ENCODE measurements around the gene PFAS.

The PFAS gene

DNA sequence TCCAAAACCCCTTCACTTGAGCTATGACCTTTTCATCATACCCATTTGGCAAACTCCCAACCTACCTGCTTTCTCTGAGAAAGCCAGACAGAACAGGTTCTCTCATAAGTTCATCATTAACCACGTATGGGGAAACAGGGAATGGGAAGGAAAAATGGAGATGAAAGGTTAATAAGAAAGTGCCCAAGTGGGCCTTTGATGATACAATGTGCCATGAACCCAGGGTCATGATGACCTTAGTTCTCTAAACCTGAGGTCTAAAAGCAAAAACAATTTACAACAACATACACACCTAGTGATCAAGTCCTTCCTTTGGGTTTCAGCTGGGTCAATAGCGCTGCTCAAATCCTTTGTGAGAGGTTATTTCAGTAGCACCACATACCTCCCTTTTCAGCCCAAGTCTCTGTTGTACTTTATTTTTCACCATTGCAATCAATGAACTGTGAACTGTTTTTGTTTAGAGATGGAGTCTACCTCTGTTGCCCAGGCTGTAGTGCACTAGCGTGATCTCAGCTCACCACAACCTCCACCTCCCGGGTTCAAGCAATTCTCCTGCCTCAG is 24.9 kb downstream of the PFAS start:
- no peak for FAIRE-seq

DNA sequence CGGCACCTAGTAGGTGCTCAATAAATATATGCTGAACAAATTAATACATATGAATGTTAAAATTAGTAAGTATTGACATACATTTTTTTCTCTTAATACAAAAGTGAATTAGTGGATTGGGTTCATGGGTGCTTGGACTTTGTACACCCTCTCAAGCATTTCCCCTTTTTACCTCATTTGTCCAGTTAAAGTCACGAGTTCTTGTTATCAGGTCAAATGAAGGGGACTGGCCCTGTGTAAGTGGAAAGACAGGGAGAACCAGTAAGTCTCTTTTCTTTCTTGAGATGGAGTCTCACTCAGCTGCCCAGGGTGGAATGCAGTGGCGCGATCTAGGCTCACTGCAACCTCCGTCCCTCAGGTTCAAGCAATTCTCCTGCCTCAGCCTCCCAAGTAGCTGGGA is 25.7 kb downstream of the PFAS start:
- no peak for FAIRE-seq

DNA sequence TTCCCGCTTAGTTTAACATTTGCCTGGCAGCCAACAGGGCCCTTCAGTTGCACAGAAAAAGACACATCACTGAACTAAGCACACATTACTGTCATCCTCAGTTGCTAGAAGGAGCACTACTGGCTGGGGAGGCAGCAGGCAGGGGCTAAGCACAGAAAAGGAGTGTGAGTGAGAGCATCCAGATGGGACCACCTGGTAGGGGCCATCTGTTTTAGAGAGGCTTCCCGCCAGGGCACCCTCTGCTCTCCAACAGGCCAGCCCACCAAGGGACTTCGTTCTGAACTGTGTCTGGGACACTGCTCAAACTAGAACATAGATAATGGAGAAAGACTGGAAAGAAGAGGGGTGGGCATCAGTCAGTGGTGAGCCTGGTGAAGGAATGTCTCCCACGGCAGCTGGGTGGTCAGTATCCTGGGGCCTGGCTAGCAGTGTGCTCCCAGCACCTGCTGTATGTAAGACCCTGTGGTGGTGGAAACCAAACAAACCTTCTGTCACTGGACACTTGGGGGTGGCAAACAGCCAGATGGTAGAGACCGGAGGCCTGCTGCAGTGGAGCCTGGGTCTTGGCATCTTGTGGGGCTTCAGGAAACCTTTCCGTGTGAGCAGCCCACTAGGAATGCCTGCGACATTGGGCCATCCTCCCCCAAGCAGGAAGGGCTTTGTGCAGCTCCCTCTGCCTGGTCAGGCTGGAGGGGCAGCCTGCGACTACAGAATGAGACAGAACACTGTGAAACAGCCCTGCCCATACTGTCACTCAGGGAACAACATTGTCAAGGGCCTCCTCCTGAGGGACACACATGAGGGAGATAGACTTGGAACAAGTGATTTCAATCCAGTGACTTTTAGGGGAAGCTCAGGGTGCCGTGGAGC is 26.6 kb downstream of the PFAS start:
- no peak for FAIRE-seq

DNA sequence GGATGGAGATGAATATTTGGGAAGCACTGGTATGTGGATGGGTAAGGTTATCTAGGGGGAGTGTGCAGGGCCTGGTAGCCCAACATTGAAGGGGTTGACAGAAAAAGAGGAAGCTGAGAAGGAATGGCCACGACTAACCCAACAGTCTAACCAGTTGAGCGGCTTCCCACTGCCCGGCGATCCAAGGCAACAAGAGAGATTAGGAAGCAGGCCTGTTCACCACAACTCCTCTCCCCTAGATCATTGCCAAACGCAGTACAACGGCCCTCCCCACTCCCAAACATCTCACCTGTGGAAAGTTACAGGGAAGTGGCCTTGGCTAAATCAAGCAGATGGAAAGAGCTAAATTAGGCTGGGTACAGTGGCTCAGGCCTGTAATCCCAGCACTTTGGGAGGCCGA is 28.2 kb downstream of the PFAS start:
- FAIRE-seq = no peak

DNA sequence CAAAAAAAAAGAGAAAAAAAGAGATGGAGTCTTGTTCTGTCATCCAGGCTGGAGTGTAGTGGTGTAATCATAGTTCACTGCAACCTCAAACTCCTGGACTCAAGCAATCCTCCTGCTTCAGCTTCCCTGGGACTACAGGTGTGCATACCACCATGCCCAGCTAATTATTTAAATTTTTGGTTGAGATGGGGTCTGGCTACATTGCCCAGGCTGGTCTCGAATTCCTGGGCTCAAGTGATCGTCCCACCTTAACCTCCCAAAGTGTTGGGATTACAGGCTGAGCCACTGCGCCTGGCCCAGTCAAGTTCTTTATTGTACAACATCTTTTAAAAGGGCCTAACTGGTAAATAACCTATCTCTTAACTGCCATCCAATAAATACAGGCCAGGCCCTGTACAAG is 33.3 kb downstream of the PFAS start:
- FAIRE-seq = no peak

DNA sequence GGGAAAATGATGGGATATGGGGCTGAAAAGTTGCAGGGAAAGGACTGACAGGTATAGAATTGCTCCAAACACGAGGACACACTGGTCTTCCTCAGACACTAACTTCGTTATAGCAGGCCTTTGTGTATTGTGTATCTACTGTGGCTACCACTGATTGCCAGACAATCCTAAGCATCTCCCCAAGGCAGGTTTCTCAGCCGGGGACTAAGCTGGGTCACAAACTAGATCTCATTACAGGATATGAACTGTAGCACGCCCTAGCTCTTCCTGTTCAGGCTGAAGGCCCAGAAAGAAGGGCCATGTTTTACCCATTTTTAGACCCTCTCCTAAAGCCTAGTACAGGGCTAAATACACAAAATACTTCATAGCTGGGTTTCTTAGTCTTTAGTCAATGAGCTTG is 34.3 kb downstream of the PFAS start:
- no peak for FAIRE-seq

DNA sequence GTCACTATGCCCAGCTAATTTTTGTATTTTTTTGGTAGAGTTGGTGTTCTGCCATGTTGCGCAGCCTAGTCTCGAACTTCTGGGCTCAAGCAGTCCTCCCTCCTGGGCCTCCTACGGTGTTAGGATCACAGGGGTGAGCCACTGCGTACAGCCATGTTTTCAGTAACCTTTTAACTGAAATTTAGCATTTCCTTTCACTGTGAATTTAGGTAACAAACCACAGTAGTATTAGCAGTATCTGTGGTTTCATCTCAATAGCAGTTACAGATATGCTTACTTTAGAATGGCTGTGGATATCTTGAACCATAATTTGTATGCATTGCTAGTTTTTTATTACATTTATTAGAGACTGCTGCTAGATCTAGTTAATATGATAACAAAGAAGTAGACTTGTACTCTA is 35.0 kb downstream of the PFAS start:
- no peak for FAIRE-seq

DNA sequence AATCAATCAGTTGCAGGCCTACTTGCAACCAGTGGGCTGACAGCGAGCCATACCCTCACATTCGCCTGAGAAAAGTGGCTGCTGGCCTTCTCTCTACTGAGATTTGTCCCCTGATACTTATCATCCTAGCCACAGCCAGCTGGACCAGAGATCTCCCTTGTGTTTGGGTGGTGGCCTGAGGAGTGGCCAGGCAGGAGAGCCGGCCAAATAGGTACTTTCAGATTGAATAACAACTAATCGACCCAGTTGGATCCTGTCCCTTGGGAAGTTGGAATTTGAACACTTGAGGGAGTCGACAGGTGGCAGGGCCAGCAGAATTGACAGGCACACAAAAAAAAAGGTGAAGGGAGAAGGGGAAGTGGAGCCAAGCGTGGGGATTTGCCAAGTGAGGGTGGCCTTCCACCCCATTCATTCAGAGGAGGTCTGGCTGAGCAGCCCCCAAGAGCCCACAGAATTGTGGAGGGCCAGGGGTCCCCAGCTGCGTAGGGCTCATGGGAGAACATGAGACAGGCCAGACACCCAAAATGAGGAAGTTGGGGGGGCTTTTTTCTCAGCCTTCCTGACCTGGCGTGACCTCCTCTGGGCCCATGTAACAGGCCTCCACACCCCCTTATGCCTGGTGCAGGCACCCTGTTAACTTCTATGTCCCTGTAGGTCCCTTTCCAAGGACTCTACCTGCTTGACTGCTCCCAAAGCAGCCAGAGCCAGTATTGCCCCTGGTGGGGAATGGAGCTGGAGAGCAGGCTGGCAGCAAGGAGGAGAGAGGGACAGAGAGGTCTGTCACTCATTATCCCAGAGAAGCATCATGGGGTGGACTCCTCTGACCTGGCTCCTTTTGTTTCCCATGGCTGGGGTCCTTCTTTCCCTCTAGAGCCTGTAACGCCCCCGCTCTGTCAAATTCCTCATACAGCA is 36.4 kb downstream of the PFAS start:
- no peak for FAIRE-seq

DNA sequence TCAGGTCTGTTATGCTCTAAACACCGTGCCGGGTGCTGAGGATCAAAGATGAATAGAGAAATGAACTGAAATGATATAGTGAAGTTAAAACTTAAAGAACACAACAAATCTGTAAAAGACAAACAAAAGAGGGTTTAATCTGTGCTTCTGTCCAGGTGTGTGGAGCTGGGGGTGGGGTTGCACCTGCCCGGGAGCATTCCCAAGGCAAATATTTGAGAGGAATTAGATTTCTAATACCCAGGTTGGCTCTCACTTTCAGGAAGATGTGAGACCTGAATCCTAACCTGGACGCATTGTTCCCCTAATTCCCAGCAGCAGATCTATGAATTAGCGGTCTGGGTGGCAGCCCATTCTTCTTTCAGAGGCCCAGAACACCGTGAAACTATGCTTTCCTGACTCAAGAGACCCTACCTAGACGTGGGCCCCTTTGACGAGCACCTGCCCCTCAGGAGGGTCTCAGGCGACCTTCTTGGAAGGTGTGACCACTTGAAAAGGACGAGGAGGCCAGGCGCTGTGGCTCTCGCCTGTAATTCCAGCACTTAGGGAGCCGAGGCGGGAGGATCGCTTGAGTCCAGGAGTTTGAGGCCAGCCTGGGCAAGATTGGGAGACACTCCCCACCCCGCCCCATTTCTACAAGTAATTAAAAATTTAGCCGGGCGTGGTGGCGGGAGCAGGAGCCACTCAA is 38.7 kb downstream of the PFAS start:
- no peak for FAIRE-seq

DNA sequence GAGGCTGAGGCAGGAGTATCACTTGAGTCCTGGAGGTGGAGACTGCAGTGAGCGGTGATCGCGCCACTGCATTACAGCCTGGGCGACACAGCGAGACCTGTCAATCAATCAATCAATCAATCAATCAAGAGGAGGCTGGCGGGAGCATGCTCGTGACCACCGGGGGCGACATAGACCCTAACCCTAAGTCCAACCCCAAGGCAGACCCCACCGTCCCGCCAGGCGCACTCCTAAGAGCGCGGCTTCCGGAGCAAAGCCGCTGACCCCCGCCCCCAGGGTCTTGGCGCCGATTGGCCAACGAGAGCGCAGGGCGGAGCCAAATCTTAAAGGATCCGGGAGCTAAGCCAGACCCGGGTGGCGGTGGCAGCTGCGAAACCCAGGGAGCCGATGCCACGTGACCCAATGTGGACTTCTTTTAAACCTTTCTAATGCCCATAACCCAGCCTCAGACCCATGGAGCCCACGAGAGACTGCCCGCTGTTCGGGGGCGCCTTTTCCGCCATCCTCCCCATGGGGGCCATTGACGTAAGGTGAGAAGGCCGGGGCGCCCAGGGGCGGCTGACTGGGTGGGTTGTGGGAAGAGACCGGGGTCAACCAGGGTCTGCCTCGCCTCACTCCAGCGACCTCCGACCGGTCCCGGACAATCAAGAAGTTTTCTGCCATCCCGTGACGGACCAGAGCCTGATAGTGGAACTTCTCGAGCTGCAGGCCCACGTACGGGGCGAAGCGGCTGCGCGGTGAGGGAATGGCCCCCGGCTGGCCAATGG is 39.4 kb downstream of the PFAS start, which contains the start of gene RANGRF:
TSS of gene RANGRF (plus strand) at position 335 of the 767 bp plus-strand sequence. CDS start at position 454, 119 bp downstream.
- peak; percentile 57 for FAIRE-seq

DNA sequence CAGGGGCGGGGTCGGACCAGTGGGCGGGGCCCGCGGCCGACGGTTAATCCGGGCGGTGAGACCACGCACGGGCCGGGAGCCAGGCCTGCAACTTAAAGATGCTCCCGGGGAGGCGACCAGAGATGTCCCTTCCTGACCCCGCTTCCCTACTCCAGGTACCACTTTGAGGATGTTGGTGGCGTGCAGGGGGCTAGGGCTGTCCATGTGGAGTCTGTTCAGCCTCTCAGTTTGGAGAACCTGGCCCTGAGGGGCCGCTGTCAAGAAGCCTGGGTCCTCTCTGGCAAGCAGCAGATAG is 40.0 kb downstream of the PFAS start:
- FAIRE-seq = no peak

DNA sequence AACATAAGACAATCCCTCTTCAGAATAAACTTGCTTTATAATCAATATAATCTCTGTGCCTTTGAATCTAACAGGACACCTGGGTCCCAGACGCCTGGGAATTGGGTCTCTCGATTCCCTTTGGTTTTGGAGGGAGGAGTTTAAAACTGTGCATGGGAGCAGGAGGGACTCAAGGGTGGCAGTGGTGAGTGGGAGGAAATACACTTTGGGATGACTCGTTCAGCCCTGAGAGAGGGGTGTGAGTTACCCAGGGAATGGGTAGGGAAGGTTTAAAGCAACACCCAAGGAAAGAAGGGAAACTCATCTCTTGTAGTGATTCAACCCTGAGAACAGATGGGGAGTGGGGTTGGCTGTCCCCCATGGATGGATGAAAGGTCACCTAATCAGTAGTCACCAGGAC is 41.0 kb downstream of the PFAS start:
- no peak for FAIRE-seq

DNA sequence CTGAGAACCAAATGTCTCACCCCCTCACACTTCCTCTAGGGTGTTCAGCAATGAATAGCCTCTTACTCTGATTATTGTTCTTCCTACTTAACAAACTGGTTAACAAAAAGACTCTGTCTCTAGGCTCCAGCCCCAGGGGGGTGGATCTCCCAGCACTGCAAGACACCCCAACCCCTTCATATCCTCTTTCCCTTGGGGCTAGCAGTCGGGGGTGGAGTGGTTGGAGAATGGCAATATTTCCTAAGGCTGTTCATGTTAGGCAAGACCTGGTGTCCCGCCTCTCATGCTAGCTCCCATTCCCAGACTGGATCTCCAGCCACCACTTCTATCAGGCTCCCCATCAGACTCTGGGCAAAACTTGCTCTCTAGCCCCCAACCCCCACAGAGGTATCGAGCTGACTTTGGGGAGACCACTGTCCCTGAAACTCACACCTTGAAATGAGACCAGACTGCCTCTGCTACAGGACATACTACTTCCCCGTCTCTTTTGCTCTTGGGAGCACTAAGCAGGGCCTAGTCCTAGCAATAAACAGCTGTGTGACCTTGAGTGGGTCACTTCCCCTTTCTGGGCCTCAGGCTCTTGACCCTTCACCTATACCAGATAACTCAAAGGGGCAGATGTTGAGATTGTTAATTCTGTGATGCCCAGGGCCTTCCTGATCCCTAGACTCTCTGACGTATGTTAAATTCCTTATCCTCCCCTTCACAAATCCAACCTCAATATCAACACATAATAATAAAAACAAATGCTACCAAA is 43.7 kb downstream of the PFAS start:
- no peak for FAIRE-seq

DNA sequence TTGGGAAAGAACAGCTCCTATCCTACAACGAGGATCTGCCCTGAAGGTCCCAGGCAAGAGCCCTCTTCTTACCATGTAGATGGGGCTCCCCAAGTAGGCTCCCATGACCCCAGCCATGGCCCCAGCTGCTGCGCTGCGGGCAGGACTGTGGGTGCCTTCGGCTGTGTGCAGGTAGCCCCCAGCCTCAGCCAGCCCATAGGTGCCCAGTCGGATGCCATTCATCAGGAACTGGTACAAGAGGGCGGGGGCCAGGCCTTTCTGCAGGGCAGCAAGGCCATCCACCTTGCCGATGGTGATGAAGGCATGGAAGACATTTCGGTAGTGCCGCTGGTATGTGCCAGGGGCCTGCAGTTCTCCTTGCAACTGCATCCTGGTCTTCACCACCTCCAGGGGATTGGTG is 45.3 kb downstream of the PFAS start:
- no peak for FAIRE-seq

DNA sequence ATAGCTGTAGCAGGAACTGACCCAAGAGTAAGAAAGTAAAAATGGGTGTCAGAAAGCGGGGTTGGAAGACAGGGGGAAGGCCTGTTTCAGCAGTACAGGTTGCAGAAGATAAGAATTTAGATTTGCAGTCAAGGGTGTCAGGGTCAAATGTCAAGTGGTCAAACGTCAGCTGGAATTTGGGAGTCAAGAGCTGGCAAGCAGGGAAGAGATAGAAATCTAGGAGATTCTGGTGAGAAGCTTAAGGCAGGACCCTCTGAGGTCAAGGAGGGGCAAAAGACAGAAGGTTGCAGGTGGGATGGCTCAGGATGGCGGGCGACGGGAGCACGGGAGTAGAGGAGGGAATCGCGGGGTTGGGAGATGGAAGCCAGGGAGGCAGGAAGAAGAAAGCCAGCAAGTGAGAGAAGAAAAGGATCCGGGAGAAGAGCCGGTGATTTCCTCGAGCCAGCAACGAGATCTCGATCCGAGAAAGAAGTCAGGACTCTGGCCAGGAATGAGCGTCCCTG is 45.8 kb downstream of the PFAS start:
- FAIRE-seq = no peak

DNA sequence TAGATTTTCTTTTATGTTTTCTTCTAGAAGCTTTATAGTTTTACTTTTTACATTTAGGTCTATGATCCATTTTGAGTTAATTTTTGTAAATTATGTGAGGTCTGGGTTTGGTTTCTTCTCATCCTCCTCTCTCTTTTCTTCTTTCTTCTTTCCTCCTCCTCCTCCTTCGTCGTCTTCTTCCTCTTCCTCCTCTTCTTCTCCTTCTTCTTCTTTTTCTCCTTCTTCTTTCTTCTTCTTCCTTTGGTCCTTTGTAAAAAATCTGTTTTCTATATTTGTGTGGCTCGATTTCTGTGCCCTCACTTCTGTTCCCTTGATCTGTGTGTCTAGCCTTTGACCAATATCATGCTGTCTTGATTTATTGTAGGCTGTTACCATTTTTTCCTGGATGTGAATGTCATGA is 51.1 kb downstream of the PFAS start:
- FAIRE-seq = no peak

DNA sequence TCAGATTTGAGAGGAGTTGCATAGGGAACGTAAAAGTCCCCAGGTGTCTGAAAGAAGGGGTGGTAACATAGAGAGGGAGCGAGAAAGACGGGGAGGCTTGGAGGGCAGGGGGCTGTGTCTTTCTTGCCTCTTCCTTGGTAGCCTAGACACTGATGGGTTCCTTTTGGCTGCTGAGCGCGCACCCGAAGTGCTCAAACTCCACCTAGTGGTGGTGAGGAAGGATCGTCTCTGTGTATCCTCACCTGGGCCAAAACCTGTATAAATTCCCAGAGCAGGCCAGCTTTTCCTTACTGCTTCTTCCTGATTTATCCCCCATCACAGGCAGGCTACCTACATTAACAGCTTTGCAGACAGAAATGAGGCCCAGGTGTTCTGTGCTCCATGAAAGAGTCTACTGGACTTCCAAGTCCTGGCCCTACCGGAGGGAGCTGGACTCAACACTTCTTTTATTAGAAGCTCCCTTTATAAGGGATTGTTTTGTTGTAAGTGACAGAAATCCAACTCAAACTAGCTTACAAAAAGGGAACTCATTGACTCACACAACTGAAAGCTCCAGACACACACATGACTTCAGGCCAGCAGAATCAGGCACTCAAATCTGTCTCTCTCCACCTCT is 51.6 kb downstream of the PFAS start:
- no peak for FAIRE-seq

DNA sequence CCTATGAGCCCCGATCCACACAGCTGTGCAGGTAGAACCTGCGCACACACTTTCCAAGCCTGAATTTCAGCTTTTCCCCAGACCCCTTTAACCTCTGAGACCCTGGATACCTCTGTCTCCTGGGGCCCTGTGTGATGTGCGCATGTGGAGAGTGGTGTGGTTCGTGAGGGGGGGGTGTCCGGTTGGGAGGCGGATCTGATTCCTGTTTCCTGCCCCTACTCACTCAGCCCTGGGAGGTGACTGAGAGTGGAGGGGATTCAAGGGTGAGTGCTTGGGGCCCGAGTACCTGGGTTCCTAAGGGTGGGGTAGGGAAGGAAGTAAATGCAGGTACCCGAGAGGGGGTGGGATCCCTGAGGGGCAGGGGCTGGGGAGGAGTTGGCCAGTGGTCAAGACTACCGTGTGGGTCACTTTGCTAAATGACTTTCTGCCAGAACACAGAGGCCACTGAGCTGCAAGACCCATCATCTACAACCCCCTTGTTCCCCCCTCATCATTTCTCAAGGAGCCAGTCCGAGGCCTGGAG is 61.6 kb downstream of the PFAS start:
- FAIRE-seq = no peak

DNA sequence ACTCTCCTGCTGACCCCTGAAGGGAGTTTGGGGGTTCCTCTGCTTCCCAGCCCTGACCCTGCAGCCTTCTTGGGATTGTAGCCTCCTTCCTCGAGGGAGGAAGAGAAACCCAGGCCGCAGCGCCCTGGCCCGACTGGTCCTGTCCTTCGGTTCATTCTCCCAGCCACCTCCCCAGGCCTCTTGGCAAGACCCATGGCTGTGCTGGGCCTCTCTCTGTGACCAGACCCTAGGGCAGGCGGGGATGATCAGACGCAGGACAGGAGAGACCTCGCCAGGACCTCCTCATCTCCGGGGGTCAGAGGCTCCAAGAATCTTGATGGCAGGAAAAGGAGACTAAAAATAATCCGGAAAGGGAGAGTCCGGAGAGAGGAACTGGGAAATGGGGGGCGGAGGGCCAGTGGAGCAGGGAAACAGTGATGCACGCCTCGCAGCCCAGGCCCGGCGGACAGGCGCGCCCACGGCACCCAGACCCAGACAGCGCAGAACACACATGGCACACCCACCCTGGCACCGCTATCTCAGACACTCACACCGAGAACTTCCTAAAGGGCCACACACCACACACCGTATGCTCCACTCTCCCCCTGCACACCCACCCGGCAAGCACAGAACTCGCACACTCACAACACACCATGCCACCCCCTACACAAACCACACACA is 62.2 kb downstream of the PFAS start:
- no peak for FAIRE-seq

DNA sequence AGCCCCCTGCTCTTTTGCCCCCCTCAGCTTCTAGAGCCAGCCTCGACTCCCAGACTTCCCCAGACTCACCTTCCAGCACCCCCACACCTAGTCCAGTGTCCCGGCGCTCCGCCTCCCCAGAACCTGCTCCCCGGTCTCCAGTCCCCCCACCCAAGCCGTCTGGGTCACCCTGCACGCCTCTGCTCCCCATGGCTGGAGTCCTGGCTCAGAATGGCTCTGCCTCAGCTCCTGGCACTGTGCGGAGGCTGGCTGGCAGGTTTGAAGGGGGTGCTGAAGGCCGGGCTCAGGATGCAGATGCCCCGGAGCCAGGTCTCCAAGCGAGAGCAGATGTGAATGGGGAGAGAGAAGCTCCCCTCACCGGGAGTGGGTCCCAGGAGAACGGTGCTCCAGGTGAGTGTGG is 63.2 kb downstream of the PFAS start:
- no peak for FAIRE-seq
